Stimulated activated CD8-positive, alpha-beta memory T cell treated with anti-CD3 and anti-CD28 coated beads, Interleukin-7, amount 100 ng/mL, for 4 hours (primary cell): Measurements from ENCODE around the gene MRPL34.
"Not testable (repeated sequence)": the region's sequence is repeated elsewhere in the genome, so short reads cannot be mapped to it uniquely, and the experiment has no call there.

Experiments
- DNase-seq, 2 donors: peaks; one replicate each; pipeline ENCODE4 v3.0.0-alpha.2; 2020; ENCODE audit warnings: low read depth in 2 of 2

The MRPL34 gene

GRCh38 chr19:17305517-17306284 lies at the start of gene MRPL34:
Gene MRPL34 (plus strand): TSS chr19:17305872. CDS start chr19:17305893, 21 bp downstream.
- DNase-seq, result peak; percentile 91 to 92

- no peak for DNase-seq
These were observed 49.5 kb upstream of the MRPL34 start for GRCh38 chr19:17256130-17256529.

- DNase-seq, result no peak
These were observed 46.4 kb upstream of the MRPL34 start for GRCh38 chr19:17259118-17259780.

- DNase-seq, result no peak
These were observed 45.7 kb upstream of the MRPL34 start for GRCh38 chr19:17259934-17260333.

- DNase-seq, result peak; percentile 75 to 76
These were observed 44.8 kb upstream of the MRPL34 start for GRCh38 chr19:17260842-17261325.

GRCh38 chr19:17262557-17262956 lies 43.1 kb upstream of the MRPL34 start:
- no peak for DNase-seq

GRCh38 chr19:17263712-17264640 lies 41.7 kb upstream of the MRPL34 start:
- no peak for DNase-seq

- no peak for DNase-seq
These were observed 41.1 kb upstream of the MRPL34 start, which contains the start of gene USHBP1 for GRCh38 chr19:17264641-17264979. Gene USHBP1 (minus strand): TSS chr19:17264745. CDS start chr19:17264299, 446 bp downstream.

GRCh38 chr19:17266026-17266425 lies 39.6 kb upstream of the MRPL34 start:
- no peak for DNase-seq

GRCh38 chr19:17266589-17266974 lies 39.1 kb upstream of the MRPL34 start:
- DNase-seq, result no peak

GRCh38 chr19:17266975-17267788 lies 38.5 kb upstream of the MRPL34 start, which contains the start of gene BABAM1:
Gene BABAM1 (plus strand): TSS chr19:17267443. CDS start chr19:17268807, 1,364 bp downstream.
- DNase-seq, result peak; percentile 88 to 93

- DNase-seq, result no peak
These were observed 36.9 kb upstream of the MRPL34 start for GRCh38 chr19:17268754-17269153.

GRCh38 chr19:17274892-17275291 lies 30.8 kb upstream of the MRPL34 start:
- DNase-seq, result not testable (repeated sequence)

- DNase-seq, result no peak
These were observed 30.1 kb upstream of the MRPL34 start for GRCh38 chr19:17275441-17276175.

GRCh38 chr19:17279436-17279835 lies 26.2 kb upstream of the MRPL34 start:
- DNase-seq, result no peak

GRCh38 chr19:17281391-17282304 lies 24.0 kb upstream of the MRPL34 start, which contains the start of gene ANKLE1:
Gene ANKLE1 (plus strand): TSS chr19:17281901. CDS start chr19:17281921, 20 bp downstream.
- peak in 1 of 2 donors; percentile 11 for DNase-seq

GRCh38 chr19:17282488-17283125 lies 23.1 kb upstream of the MRPL34 start:
- DNase-seq, result peak; percentile 45 to 70

GRCh38 chr19:17283504-17283996 lies 22.1 kb upstream of the MRPL34 start:
- no peak for DNase-seq
